Lower lobe of right lung (tissue), 2 donors: ENCODE results near the gene WDR5. TPM values are rescaled to one million over a fixed set of nuclear protein-coding genes. Genes with fewer than 3 reads are reported as not detected.

Source experiments
- ATAC-seq, 2 donors: fragments of 200-7000 bp; cut with Tn5 transposase; one replicate each; pipeline ENCODE4 v1.9.1; 2020 to 2022; ENCODE audit warnings: mild to moderate bottlenecking in 2 of 2, moderate library complexity in 2 of 2
- DNase-seq: peaks from one replicate; pipeline ENCODE4 v3.0.0-alpha.2; 2020
- H3K27ac ChIP-seq: fragments of 200-600 bp; one replicate; pipeline ENCODE4 v1.8.0; 2022
- H3K27me3 ChIP-seq: fragments of 200-600 bp; one replicate; pipeline ENCODE4 v1.8.0; 2022; ENCODE audit warnings: low read depth
- H3K36me3 ChIP-seq: fragments of 200-600 bp; one replicate; pipeline ENCODE4 v1.8.0; 2022; ENCODE audit warnings: mild to moderate bottlenecking
- H3K4me1 ChIP-seq: fragments of 200-600 bp; one replicate; pipeline ENCODE4 v1.8.0; 2022
- H3K4me3 ChIP-seq: fragments of 200-600 bp; one replicate; pipeline ENCODE4 v1.8.0; 2022; ENCODE audit warnings: mild to moderate bottlenecking
- H3K9me3 ChIP-seq: fragments of 200-600 bp; one replicate; pipeline ENCODE4 v1.8.0; 2022
- intact Hi-C: fragments of 100-400 bp; cut with DNase I; formaldehyde crosslinking; loops from one replicate; pipeline ENCODE4 v1.11.0; 2022
- total RNA-seq: library from RNA; stranded (reverse); fragmentation: NEBNext Ultra II Directional; extraction: Animal tissue kit (Norgen Biotek cat#: 25700); gene quantifications from one replicate; pipeline ENCODE4 v1.2.1, GENCODE V29; 2021
- TF ChIP-seq, protein P1 (sequence below): fragments of 200-600 bp; IDR thresholded peaks from one replicate; pipeline ENCODE4 v1.8.0; 2022; ENCODE audit warnings: antibody characterized with exemption, mild to moderate bottlenecking
- donor health status: DM: no; HTN: yes; CAD: no; lungs with severe emphysema.

The WDR5 gene
- total RNA-seq, 1 donor from 2014 or later = 22.6 TPM

DNA sequence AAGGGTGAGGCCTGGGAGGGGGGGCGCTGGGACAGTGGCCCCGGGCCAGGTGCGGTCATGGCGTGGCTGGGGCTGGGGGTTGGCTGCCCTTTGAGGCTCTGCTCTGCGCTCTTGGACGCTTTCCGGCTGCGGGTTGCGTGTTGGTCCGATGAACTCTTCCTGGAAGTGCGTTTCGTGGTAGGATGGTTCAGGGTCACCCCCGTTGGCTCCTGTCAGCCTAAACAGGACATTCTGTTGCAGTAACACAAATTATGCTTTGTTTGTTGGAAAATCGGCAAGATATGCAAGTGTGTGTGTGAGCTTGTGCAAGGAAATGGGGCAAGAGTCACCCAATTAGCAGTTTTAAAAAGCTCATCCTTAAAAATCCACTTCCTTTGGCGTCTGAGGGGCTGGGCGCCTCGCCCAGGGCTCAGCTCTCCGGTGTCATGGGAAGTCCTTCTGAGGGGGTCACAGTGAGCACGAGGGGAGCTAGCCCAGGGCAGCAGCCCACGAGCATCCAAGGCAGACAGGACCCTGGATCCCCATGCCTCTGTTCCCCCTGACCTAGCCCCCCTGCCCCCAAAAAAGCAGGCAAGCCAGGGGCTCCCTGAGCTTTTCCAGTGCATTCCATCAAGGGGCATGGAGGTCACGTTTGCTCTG is 50.7 kb downstream of the WDR5 start:
- Histone ChIP-seq H3K27ac (no peak overlapping the region), H3K4me1 (peaks cover 7% of the 10 kb centered on the region), H3K9me3 (no peaks in the 10 kb centered on the region), H3K4me3 (no peak overlapping the region), H3K27me3 (peaks cover 12% of the 10 kb centered on the region), H3K36me3 (no peaks in the 10 kb centered on the region)
- TF ChIP-seq, protein P1, sequence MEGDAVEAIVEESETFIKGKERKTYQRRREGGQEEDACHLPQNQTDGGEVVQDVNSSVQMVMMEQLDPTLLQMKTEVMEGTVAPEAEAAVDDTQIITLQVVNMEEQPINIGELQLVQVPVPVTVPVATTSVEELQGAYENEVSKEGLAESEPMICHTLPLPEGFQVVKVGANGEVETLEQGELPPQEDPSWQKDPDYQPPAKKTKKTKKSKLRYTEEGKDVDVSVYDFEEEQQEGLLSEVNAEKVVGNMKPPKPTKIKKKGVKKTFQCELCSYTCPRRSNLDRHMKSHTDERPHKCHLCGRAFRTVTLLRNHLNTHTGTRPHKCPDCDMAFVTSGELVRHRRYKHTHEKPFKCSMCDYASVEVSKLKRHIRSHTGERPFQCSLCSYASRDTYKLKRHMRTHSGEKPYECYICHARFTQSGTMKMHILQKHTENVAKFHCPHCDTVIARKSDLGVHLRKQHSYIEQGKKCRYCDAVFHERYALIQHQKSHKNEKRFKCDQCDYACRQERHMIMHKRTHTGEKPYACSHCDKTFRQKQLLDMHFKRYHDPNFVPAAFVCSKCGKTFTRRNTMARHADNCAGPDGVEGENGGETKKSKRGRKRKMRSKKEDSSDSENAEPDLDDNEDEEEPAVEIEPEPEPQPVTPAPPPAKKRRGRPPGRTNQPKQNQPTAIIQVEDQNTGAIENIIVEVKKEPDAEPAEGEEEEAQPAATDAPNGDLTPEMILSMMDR = no peak
- DNase-seq = peak; percentile 38
- ATAC-seq = peak; percentile 24 to 25
- intact Hi-C loops = no loop called here

DNA sequence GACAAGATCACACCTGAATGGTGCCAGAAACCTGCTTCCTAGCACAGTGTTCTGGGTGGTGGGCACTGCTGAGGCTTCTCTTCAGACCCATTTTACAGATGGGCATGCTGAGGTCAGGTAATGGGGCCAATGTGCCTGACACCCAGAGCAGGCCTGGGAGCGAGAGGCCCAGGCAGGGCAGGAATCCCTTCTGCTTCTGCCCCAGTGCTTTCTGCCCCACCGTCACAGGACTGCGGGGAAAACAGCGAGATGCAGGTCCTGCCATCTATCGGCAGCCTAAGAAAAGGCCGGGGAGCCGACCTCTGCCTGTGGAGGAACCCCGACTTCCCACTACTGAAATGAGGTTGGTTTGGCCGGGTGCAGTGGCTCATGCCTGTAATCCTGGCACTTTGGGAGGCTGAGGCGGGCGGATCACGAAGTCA is 51.2 kb downstream of the WDR5 start:
- TF ChIP-seq, protein P1 = no peak
- H3K27ac ChIP-seq = no peak overlapping the region
- H3K27me3 ChIP-seq = peaks cover 12% of the 10 kb centered on the region
- no peaks in the 10 kb centered on the region for H3K36me3 ChIP-seq
- H3K4me1 ChIP-seq = peaks cover 7% of the 10 kb centered on the region
- ATAC-seq (peak in 1 of 2 donors; percentile 39), DNase-seq (peak; percentile 61)
- no peaks in the 10 kb centered on the region for H3K9me3 ChIP-seq
- intact Hi-C loops = no loop called here
- no peak overlapping the region for H3K4me3 ChIP-seq

DNA sequence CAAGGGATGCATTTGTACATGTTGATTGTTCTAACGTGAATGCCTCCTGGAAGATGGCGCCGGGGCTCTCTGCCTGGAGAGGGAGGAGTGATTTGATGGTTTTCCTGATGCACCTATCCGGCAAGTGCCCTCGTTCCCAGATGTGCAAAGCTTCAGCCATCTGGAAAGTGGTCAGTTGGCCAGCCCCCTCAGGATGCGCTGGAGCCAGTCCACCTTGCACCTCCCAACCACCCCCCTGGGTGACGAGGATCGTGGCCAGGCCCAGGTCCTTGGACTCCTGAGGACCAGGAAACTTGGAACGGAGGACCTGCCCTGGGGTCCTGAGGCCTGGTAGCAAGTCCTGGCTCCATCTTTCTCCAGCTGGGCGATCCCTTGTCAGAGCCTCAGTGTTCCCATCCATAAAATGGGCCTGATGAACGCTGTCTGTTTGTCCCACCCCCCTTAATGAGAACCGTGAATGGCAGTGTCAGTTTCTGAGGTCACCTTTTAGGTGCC is 52.1 kb downstream of the WDR5 start:
- TF ChIP-seq, protein P1 = no peak
- intact Hi-C loops = no loop called here
- H3K27ac ChIP-seq = no peak overlapping the region
- peaks cover 12% of the 10 kb centered on the region for H3K27me3 ChIP-seq
- DNase-seq (no peak), ATAC-seq (no peak)
- no peak overlapping the region for H3K4me3 ChIP-seq
- no peaks in the 10 kb centered on the region for H3K36me3 ChIP-seq
- no peaks in the 10 kb centered on the region for H3K9me3 ChIP-seq
- H3K4me1 ChIP-seq = peaks cover 7% of the 10 kb centered on the region

DNA sequence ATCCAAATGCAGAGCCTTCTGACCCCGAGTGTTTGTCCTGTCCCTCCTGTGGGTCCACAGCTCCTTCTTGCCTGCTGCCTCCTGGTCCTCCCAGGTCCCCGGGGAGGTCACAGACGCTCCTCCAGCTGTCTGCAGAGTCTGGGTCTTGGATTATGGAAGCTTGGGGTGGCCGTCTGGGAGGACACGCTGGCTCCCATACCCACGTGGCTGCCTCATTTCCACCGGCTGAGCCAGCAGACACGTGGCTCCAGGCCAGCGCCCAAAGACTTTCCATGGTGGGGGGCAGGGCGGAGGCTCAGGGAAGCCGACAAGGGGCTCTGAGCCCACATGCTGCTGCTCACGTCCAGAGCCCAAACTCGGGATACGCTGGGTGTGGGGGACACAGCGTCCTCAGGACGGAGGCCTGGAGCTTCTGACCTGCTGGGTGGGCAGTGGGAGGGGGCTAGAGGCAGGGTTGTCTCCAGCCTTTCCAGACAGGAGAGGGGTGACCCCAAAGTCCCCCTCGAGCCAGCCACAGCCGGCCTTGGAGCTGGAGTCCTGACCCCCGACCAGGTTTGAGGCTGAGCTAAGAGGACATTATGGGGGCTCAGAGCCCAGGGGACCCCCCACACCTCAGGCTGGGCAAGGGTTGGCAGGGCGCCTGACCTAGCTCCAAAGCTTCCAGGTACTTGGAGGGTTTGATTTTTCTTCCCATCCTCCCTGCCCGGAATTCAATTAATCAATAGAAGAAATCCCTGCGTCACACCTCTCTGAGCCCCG is 52.7 kb downstream of the WDR5 start:
- Histone ChIP-seq H3K36me3 (no peaks in the 10 kb centered on the region), H3K9me3 (no peaks in the 10 kb centered on the region), H3K27me3 (peaks cover 12% of the 10 kb centered on the region), H3K4me3 (no peak overlapping the region), H3K4me1 (peaks cover 7% of the 10 kb centered on the region), H3K27ac (no peak overlapping the region)
- ATAC-seq (no peak), DNase-seq (no peak)
- intact Hi-C loops = no loop called here
- TF ChIP-seq, protein P1 = no peak

GRCh38 chr9:134189145-134189469 is 53.2 kb downstream of the WDR5 start:
- no peak for DNase-seq
- no peak for ATAC-seq
- Histone ChIP-seq H3K9me3 (no peaks in the 10 kb centered on the region), H3K27ac (no peak overlapping the region), H3K27me3 (peaks cover 12% of the 10 kb centered on the region), H3K4me1 (peaks cover 7% of the 10 kb centered on the region), H3K36me3 (no peaks in the 10 kb centered on the region), H3K4me3 (no peak overlapping the region)
- TF ChIP-seq, protein P1 = no peak
- intact Hi-C loops = no loop called here
